Left lobe of liver (tissue), 2 donors: ENCODE measurements around the gene IFT122. TPM values are rescaled to one million over a fixed set of nuclear protein-coding genes. Genes with fewer than 3 reads are reported as not detected.
A peak's percentile ranks its signal among the peaks of the same experiment; 100 is the strongest.

Experiments used
- ATAC-seq: fragments of 200-7000 bp; cut with Tn5 transposase; one replicate; pipeline ENCODE4 v1.9.1; 2020; ENCODE audit warnings: mild to moderate bottlenecking, moderate library complexity
- DNase-seq: peaks from one replicate; pipeline ENCODE4 v3.0.0-alpha.2; 2020; ENCODE audit warnings: low spot score
- total RNA-seq: library from RNA; stranded (reverse); gene quantifications from one replicate; pipeline ENCODE4 v1.2.1, GENCODE V29; 2021
- donor health status: DM: no; HTN: no; CAD: no; lungs with moderate emphysema.
- donor health status: DM: no; HTN: yes; CAD: no.

Gene IFT122
- total RNA-seq, 1 donor from 2014 or later: 11.0 TPM

DNA sequence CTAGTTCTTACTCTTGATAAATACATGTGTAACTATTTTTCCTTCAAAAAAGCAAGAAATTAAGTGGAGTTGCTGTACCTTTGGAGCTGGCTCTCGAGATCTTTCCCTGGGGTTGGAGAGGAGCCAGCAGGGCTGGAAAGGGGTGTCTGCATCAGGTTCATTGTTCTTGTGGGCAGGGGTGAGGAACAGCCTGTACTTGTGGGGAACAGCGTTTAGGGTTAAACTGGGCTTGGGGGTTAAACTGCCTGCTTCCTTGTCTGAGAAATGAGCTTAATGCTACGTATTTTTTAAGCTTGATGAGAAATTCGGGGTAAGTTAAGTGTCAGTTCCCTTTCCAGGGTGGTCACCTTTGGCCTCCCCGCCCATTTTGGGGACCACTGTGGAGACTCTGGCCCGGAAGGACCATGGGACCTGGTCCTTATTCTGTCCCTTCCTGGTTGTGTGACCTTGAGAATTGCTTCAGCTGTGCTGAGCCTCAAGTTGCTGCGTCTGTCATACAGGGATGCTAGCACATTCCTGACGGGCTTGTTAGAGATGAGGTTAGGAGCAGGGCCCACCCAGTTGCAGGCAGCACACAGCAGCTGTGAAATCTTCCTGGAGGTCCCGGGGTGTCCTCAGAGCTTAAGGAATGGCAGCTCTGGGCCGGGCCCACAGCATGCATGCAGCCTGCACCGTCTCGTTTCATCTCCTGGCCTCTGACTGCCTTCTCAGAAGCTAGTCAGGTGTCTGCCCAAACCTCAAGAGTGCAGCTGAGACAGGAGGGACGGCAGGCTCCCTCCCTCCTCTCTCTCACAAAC, 114.5 kb downstream of the IFT122 start:
- DNase-seq (no peak), ATAC-seq (no peak)

DNA sequence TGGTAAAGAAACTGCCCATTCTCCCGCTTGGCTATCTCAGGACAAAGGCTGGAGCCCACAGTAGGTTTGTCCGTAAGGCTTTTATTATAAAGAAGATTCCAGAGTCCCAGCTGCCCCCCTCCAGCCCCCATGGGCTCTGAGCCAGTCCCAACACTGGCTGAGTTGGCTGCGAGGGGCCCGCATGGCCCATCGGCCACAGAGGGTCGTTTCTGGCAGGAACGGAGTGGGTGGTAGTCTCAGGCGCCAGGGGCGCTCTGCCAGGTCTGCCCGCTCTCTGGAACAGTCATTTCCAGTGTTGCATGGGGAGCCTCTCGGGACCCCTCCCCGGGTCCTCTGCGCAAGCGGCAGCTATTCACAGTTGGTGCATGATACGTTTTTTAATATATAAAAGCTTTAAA, 115.1 kb downstream of the IFT122 start:
- ATAC-seq: no peak
- DNase-seq: no peak

DNA sequence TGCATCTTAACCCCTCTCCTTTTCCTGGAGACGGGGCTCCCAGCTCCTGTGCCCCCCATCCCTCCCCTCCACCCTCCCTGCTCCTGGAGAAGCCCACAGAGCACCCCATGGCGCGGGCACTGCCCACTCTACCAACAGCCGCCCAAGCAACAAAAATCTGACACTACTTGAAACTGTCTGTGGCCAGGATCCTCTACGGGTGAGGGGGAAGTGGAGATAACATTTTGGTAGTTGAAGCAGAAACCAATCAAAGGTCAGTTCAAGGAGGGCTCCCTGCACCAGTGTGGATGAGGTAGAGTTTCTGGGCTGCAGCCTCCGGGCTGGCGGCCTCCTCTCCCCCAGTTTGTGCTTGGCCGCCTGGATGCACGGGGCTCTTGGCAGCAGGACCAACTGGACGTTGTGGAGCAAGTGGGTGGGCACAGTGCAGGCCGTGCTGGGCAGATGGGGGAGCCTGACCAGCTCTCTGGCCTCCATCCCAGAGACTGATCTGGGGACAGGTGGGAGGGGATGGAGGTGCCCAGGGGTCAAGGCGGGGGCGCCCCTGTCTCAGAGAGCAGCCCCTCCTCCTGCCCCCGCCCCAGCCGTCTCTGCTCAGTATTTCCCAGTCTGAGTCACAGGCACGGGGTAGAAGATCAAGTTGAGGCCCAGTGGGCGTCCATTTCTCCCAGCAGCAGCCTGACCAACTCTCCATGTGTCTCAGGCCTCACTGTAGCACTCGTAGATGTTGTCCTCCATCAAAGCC, 115.8 kb downstream of the IFT122 start:
- DNase-seq: no peak
- ATAC-seq: no peak

DNA sequence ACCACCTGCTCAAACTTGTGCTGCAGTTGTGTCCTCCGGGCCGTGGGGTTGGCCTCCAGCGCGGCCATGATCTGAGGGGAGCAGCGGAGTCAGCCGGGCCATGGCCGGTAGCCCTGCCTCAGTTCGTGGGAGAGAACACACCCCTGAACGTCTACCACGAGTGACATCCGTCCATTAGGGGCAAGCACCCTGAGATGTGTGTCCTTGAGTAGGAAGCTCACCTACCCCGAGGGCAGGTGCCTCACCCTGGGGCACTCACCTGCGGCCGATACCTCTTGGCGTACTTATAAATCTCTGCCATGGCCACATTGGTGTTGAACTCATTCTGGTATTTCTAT, 116.3 kb downstream of the IFT122 start:
- ATAC-seq (no peak), DNase-seq (no peak)

DNA sequence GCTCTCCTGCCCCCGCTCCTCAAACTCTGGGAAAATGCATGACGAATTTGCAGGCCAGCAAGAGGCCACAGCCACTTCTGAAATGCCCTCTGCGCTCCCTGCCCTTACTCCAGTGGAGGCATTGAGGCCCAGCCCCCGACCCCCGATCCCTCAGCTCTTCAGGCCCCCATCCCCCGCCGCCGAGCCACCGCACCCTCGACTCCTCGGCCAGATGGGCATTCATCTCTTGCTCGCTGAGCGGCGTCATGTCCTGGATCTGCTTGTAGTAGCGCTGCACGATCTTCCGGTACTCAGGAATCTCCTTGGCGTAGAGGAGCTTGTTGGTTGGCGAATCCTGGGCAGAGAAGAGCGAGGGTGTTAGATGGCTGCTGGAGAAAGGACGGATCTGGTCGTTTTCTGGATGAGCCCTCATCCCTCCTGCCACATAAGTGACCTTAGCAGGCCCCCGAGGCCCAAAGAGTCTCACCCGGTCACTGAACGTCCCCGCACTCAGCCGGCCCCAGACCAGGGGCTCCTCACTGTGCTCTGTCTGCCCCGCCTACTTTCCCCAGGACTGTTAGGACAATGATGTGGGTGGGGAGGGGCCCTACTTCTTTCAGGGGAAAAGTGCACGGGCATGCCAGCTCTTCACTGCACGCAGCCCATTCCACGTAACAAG, 117.0 kb downstream of the IFT122 start:
- ATAC-seq (no peak), DNase-seq (no peak)

DNA sequence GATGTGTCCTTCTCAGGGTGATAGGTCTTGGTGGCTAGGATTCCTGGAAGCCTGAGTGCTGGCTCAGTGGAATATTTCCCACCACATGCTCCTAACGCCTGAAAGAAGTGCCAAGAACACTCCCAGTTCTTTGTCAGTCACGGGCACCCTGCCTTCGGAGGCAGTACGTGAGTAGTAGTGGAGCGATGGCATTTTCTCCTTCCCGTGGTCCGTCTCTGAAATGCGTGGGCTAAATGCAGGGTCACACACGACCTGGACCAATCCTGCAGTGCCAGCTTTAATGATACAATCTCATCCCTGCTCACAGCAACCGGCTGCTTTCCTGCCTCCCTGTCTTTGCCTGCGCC, 117.5 kb downstream of the IFT122 start:
- no peak for ATAC-seq
- DNase-seq: no peak

DNA sequence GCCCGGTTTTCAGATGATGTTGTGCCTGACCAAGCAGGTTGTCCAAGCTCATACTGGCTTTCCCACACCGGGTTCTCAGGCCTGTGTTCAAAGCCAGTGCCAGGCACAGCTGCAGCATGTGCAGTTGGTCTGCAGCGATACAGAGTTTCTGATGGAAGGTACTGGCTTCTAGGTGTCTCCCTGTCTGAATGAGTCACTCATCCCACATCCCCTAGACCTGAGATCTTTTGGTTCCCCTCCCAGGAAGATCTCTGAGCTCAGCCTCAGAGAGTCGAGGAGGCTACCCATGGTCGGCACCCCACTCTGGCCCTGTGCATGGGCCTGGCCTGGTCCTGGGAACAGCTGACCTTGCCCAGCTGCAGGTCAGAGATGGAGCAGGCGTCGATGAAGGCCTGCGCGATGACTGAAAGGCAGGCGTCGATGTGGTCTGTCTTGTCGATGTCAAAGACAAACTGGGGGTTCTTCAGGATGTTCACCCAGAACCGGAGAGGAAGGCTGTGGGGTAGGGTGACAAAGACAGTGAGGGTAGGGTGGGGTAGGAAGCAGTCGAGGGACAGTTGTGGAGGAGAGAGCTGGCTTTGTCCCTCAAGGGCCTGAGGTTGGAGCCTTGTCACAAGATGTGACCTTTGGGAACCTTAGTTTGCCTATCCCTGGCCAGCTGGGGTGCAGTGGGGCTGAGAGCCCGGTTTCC, 118.2 kb downstream of the IFT122 start:
- ATAC-seq: no peak
- no peak for DNase-seq

DNA sequence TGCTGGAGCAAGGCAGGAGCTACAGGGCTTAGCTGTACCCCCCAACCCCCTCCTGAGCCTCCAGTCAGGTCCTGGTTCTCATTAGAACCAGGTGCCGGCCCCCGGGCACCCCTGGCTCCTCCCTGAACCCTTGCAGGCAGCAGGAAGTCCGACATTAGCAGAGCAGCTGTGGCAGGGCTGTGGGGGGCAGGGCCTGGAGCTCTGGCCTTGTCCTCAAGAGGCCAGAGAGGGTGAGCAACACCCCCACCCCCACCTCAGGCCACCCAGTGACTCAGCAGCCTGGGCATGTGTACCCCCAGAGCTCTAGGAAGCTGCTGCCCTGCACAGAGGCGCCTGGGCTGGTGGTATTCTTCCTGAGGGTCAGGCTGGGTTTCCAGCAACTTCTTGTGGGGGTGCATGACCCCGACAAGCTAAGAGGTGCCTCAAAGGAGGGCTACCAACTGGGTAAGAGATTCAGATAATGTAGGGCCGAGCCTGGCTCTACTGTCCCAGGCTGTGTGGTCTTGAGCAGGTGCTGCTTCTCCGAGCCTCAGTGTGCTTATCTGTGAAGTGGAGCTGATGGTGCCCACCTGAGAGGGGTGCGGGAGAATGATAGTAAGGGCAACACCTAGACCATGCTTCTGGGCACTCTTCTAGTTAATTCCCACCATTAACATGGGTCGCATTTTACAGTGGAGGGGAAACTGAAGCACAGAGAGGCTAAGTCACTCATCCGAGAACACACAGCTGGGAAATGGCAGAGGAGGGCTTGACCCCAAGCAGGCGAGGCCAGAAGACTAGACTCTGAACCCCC, 118.9 kb downstream of the IFT122 start:
- ATAC-seq: no peak
- no peak for DNase-seq

DNA sequence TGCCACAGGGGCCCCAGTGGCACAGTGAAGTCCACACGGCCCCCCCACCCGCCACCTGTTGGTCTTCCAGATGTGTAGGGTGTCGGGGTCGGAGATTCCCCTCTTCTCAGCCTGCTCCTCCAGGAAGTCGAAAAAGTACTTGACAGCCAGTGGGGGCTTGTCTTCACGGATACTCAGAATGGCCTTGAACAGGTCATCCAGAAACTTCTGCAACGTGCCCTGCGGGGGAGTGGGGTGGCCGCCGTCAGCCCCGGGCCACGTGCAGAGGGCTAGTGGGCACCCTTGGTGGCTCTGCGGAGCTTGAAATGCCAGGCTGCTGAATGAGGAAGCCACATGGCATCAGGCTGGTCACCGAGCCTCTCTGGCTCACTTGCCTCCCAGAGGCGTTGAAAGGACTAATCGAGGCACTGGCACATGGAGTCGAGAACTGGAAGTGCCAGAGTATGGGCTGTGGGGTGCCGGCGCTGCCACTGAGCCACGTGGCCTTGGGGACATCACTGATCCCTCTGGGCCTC, 119.6 kb downstream of the IFT122 start:
- no peak for ATAC-seq
- DNase-seq: no peak

DNA sequence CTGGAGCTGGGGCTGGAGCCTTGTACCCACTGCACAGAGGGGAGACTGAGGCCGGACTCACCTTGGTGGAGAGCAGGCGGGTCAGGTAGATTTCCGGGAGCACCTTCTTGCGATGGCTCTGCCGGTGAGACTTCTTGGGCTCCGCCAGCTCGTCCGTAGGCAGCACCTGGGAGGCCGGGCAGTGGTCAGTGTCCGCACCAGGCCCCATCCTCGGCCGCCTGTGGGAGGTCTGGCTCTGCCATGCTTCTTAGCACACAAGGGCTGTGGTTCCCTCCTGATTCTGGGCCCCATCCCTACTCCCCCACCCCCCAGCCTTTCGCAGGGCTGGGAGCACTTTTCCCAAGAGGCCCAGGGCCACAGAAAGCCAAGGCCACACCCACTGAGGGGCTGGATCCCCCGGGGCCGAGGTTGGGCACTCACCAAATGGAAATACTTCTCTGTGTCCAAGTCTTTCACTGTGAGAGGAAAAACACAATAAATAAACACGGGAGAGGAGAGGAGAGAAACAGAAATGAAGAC, 120.3 kb downstream of the IFT122 start:
- ATAC-seq (no peak), DNase-seq (no peak)

DNA sequence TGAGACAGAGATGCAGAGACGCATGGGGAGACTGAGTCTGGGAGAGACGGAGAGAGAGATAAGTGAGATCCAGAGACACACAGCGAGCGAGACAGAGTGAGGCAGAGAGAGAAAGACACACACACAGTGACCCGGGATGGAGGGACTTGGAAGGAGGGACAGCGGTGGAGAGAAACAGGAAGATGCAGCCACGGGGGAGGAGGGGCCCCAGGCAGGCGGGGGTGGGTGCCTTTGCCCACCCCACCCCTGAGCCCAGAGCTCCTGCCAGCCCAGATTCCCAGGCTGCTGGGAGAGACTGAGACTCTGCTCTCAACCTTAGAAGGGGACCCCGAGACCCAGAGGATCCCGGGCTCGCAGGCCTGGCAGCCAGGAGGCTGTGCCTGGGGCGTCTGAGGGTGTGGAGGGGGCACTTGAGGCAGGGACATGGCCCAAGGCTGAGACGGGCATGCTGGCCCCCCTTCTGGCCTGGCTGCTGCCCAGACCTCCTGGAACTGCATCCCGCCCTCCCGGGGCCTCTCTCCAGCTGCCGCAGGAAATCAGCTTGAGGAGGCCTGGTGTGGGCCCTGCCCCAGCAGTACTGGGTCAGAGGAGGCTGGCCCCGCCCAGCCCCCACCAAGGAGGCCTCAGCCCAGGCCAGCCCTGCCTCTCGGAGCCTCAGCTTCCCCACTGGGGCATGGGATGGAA, 121.0 kb downstream of the IFT122 start:
- DNase-seq (no peak), ATAC-seq (peak; percentile 65)

DNA sequence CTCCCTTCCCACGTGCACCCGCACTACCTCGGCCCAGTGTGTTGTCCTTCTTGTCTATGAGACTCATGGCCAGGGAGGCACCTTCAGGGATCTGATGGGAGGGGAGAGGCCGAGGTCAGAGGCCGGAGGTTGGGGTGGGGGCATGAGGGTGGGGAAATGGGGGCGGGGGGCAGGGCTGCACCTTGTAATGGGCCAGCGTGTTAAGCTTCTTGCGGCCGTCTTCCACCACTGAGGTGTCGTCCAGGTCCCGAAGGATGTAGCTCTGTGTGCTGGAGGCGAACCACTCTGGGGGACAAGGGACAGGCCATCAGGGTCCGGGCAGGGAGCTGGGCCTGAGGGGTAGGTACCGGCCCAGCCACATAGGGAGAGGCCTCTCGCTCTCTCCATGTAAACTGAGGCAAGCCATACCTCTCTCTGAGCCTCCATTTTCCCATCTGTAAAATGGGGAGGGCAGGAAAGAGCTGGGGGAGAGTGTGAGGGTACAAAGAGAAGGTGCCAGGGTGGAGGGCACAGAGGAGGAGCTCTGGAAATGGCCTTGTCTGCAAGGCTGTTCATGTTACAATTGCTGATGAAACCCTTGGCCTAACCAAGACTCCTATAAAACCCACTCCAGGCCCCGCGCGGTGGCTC, 121.7 kb downstream of the IFT122 start:
- no peak for DNase-seq
- ATAC-seq: no peak

DNA sequence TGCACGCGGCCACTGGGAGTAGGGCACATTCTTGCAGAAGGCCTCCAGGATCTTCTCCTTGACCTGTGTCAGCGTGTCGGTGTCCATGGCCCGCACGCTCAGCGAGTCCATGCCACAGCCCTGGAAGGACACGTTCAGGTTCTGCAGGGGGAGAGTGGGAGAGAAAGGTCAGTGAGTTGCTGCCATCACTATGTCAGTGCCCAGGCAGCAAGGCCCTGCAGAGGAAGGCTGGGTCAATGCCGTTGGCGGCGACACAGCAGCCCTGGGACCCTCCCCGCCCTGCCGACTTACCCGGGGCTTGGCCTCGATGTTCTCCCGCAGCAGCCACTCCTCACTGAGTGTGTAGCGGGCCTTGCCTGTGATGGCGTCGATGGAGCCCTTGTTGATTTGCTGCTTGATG, 122.8 kb downstream of the IFT122 start:
- ATAC-seq: no peak
- DNase-seq: no peak

DNA sequence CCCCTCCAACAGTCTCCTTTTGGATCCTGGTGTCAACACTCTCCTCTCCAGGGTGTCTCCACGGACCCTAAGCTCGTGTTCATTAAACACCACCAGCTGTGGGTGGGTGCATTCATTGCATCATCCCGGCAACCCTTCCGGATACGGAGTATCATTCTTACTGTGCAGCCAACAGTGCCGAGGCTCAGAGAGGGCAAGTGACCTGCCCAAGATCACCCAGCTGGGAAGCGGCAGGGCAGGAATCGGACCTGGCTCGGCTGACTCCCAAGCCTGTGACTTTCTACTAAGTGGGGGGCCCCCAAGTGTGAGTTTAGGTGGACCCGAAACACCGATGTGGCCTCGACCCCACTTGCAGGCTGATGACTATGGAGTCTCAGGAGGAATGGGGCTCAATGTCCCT, 123.3 kb downstream of the IFT122 start:
- ATAC-seq (no peak), DNase-seq (no peak)

DNA sequence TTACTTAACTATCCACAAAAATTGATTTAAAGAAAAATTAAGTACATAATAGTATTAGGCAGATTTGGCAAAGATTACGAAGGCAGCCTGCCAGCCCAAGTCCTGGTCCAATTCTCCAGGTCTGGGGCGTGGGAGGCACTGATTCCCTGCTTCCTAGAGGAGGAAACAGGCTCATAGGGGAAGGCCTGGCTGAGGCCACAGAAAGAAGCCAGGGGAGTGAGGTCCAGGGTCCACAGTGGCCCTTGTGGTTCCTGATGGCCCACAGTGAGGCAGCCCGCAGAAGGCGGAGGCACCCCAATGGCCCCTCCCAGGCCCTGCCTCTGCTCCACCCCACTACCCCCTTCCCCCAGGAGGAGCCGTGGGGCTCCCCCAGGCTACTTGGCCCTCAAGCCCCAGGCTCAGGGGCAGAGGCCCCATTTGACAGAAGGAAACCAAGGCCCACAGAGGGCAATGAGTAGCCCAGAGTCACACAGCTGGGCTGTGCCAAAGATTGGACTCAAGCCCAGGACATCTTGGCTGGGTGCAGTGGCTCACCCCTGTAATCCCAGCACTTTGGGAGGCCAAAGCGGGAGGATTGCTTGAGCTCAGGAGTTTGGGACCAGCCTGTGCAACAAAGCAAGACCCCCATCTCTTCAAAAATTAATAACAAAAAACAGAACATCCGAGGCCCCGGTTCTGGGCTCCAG, 124.0 kb downstream of the IFT122 start:
- DNase-seq (no peak), ATAC-seq (no peak)

DNA sequence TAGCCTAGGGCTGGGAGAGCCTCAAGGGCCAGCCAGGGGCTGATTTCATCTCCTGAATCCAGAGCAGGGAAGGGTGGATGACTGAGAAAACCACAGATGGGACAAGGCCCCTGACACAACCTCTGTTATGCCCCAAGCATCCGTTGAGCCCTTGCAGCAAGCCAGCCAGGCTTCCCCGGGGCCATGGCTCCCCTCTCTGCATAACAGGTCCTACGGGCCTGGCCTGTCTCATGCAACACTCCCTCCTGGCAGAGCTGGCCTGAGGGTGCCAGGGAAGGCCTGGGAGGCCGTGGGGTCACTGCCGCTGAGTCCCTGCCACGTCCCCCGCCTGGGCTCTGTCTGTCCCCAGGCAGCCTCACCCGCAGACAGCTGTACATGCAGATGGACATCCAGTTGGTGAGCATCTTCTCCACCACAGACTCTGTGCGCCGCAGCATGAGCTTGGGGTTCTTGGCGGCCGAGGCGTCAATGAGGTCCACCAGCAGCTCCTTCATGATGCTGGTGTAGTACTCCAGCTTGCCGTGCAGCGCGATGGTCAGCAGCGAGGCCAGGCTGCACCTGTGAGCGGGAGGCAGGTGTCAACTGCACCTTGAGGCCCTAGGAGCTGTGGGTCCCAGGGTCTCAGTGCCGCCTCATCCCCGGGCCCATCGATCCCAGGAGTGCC, 125.1 kb downstream of the IFT122 start:
- ATAC-seq (no peak), DNase-seq (no peak)

DNA sequence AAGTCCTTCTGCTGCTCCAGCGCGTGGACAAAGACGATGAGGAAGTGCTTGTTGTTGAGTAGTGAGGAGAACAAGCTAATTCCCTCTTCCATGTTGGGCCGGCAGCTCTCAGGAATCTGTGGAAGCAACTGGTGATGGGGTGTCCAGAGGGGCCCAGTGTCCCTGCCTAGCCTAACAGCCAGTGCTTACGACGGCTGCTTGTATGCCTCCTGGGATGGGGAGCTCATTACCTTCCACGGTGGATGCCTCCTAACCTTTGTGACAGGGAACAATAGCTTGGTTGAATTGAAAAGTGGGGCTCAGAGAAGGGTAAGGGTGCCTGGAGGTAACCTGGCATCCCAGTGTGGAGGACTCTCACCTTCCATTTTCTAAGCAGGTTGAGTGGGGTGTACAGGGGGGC, 125.9 kb downstream of the IFT122 start:
- ATAC-seq (no peak), DNase-seq (no peak)

DNA sequence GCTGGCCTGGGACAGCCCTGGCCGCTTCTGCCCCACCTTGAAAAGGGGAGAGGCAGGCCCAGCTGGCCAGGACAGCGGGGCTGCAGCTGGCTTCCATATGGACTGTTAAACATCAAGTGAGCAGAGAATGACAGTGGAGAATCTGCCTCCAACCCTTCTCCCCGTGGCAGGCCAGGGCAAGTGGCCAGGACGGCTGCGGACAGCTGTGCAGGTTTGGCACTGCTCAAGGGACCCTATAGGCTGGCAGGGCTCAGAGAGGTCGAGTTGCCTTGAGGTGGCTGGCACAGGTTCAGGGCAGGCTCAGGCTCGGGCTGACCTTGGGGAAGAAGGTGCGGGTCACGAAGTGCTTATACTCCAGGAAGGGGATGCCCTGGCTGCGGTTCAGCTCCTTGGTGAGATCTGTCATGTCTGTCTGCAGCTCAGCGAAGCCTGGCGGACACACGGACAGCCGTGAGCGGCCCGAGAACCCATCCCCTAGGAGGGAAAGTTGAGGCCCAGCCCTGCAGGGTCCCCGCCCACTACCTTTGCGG, 127.2 kb downstream of the IFT122 start:
- ATAC-seq (no peak), DNase-seq (no peak)
